Stimulated activated CD8-positive, alpha-beta memory T cell treated with anti-CD3 and anti-CD28 coated beads, Interleukin-7, amount 100 ng/mL, for 24 hours (primary cell): ENCODE results near the gene TTLL8.
"Not testable (repeated sequence)": the region's sequence is repeated elsewhere in the genome, so short reads cannot be mapped to it uniquely, and the experiment has no call there.

Source experiments
- DNase-seq: peaks from one replicate; pipeline ENCODE4 v3.0.0-alpha.2; 2020; ENCODE audit warnings: low read depth

Gene TTLL8

GRCh38 chr22:50000587-50001387, 57.3 kb downstream of the TTLL8 start:
- DNase-seq = no peak

- no peak for DNase-seq
These were observed 58.0 kb downstream of the TTLL8 start for GRCh38 chr22:49999946-50000586.

- DNase-seq = no peak
These were observed 58.8 kb downstream of the TTLL8 start for GRCh38 chr22:49999063-49999945.

GRCh38 chr22:49998718-49999062, 59.4 kb downstream of the TTLL8 start:
- DNase-seq = no peak

GRCh38 chr22:49997932-49998717, 60.0 kb downstream of the TTLL8 start:
- DNase-seq = no peak

GRCh38 chr22:49997251-49997599, 60.9 kb downstream of the TTLL8 start:
- DNase-seq = no peak

GRCh38 chr22:49996518-49997250, 61.4 kb downstream of the TTLL8 start:
- DNase-seq = no peak

- no peak for DNase-seq
These were observed 62.0 kb downstream of the TTLL8 start for GRCh38 chr22:49996119-49996517.

- no peak for DNase-seq
These were observed 62.6 kb downstream of the TTLL8 start for GRCh38 chr22:49995361-49996118.

- DNase-seq = no peak
These were observed 63.1 kb downstream of the TTLL8 start for GRCh38 chr22:49995041-49995360.

- no peak for DNase-seq
These were observed 63.6 kb downstream of the TTLL8 start for GRCh38 chr22:49994361-49995040.

GRCh38 chr22:49993649-49994360, 64.3 kb downstream of the TTLL8 start:
- no peak for DNase-seq

GRCh38 chr22:49992921-49993648, 65.0 kb downstream of the TTLL8 start:
- peak; percentile 44 for DNase-seq

- DNase-seq = no peak
These were observed 66.1 kb downstream of the TTLL8 start for GRCh38 chr22:49991907-49992533.

GRCh38 chr22:49991167-49991566, 66.9 kb downstream of the TTLL8 start:
- DNase-seq = no peak

- DNase-seq = not testable (repeated sequence)
These were observed 68.3 kb downstream of the TTLL8 start for GRCh38 chr22:49989826-49990225.

- DNase-seq = no peak
These were observed 71.8 kb downstream of the TTLL8 start for GRCh38 chr22:49986325-49986724.
